Measurements from ENCODE around the gene TSPAN9.

Gene TSPAN9

DNA sequence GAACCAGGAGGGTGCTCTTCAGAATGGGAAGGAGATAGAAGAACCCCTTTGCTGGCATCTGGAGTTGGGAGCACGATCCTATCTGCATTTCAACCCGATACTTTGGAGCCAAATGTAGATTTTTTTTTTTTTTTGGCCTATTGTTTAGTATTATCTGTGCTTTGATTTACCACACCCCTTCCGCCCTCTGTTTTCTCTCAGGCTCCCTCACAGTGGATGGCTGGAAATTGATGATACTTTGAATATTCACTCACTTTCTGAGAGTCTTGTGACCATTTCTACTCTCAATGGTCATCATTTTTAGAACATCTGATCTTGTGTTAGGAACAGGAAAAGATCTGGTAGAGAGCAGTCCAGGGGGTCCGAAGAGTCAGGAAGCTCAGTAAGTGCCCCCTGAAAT, 9.0 kb downstream of the TSPAN9 start:
- H3K27me3 ChIP-seq (ENCODE audit: insufficient read depth, low read length), result peaks cover 7% of the 10 kb centered on the region; the same call in 1 of the 2 replicates
- no peak overlapping the region for H3K9ac ChIP-seq (ENCODE audit: low read length)
- H3K4me2 ChIP-seq (ENCODE audit: low read length), result no peak overlapping the region
- no peaks in the 10 kb centered on the region; the same call in 1 of the 2 replicates for H3K36me3 ChIP-seq (ENCODE audit: insufficient read depth, low read length)
- H3K9me2 ChIP-seq (ENCODE audit: low read depth, low read length), result no peaks in the 10 kb centered on the region
- no peaks in the 10 kb centered on the region for H3F3A ChIP-seq (ENCODE audit: insufficient read depth, low read length)
- TF ChIP-seq CTCF (IDR thresholded peaks at IDR 0.05; ENCODE audit: low read length), result no peak
- no peak for TF ChIP-seq EZH2 (IDR thresholded peaks at IDR 0.05; ENCODE audit: borderline replicate concordance, low read length)
- no peak overlapping the region for H3K4me3 ChIP-seq (ENCODE audit: low read depth, low read length, poor library complexity, severe bottlenecking)
- no peaks in the 10 kb centered on the region for H3K9me3 ChIP-seq (ENCODE audit: low read length)
- H3K4me1 ChIP-seq (ENCODE audit: insufficient read depth, low read length, severe bottlenecking), result no peaks in the 10 kb centered on the region
- H3K79me2 ChIP-seq (ENCODE audit: insufficient read depth, low read length), result no peaks in the 10 kb centered on the region
- no peak overlapping the region for H2AFZ ChIP-seq (ENCODE audit: low read length)
- no peaks in the 10 kb centered on the region for H4K20me1 ChIP-seq (ENCODE audit: insufficient read depth, low read length)
- no peak overlapping the region for H3K27ac ChIP-seq (ENCODE audit: low read depth, low read length, poor library complexity, severe bottlenecking)

DNA sequence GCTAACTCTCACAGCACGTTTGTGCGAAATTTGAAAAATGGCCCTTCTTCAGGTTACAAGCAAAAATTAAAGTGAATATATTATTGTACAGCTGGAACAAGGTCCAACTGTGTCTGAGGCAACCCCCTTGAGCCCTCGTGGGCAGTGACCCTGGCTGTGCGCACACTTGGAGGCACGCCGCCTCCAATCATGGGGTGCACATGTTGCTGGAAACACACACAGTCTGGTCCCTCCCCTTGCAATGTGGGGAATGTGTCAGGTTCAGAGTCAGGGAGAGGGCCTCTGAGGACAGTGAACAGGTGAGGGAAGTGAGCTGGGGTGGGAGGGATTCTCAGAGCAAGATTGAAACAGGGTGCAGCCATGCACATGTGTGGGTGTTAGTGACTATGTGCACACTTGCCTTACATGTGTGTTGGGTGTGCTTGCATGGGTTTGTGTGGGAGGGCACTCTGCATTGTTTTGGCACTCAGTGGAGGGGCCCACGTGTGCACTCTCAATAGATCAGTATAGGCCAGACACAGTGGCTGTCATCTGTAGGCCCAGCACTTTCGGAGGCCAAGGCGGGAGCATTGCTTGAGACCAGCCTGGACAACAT, 9.6 kb downstream of the TSPAN9 start:
- Histone ChIP-seq H3K9me3 (ENCODE audit: low read length) (no peaks in the 10 kb centered on the region), H3K27me3 (ENCODE audit: insufficient read depth, low read length) (peaks cover 7% of the 10 kb centered on the region; the same call in 1 of the 2 replicates), H3K79me2 (ENCODE audit: insufficient read depth, low read length) (no peaks in the 10 kb centered on the region), H3F3A (ENCODE audit: insufficient read depth, low read length) (no peaks in the 10 kb centered on the region), H3K36me3 (ENCODE audit: insufficient read depth, low read length) (no peaks in the 10 kb centered on the region; the same call in 1 of the 2 replicates), H2AFZ (ENCODE audit: low read length) (no peak overlapping the region), H4K20me1 (ENCODE audit: insufficient read depth, low read length) (no peaks in the 10 kb centered on the region), H3K27ac (ENCODE audit: low read depth, low read length, poor library complexity, severe bottlenecking) (no peak overlapping the region), H3K9me2 (ENCODE audit: low read depth, low read length) (no peaks in the 10 kb centered on the region), H3K9ac (ENCODE audit: low read length) (no peak overlapping the region), H3K4me2 (ENCODE audit: low read length) (no peak overlapping the region), H3K4me3 (ENCODE audit: low read depth, low read length, poor library complexity, severe bottlenecking) (no peak overlapping the region), H3K4me1 (ENCODE audit: insufficient read depth, low read length, severe bottlenecking) (no peaks in the 10 kb centered on the region)
- TF ChIP-seq EZH2 (IDR thresholded peaks at IDR 0.05; ENCODE audit: borderline replicate concordance, low read length) (no peak), CTCF (IDR thresholded peaks at IDR 0.05; ENCODE audit: low read length) (no peak)

GRCh38 chr12:3087758-3088650, 10.8 kb downstream of the TSPAN9 start:
- Histone ChIP-seq H3K36me3 (ENCODE audit: insufficient read depth, low read length) (no peaks in the 10 kb centered on the region; the same call in 1 of the 2 replicates), H3K4me1 (ENCODE audit: insufficient read depth, low read length, severe bottlenecking) (no peaks in the 10 kb centered on the region), H3K9me2 (ENCODE audit: low read depth, low read length) (no peaks in the 10 kb centered on the region), H3K4me2 (ENCODE audit: low read length) (no peak overlapping the region), H3K9me3 (ENCODE audit: low read length) (no peaks in the 10 kb centered on the region), H3F3A (ENCODE audit: insufficient read depth, low read length) (no peaks in the 10 kb centered on the region), H3K9ac (ENCODE audit: low read length) (no peak overlapping the region), H3K27me3 (ENCODE audit: insufficient read depth, low read length) (peaks cover 7% of the 10 kb centered on the region; the same call in 1 of the 2 replicates), H4K20me1 (ENCODE audit: insufficient read depth, low read length) (no peaks in the 10 kb centered on the region), H3K79me2 (ENCODE audit: insufficient read depth, low read length) (no peaks in the 10 kb centered on the region), H3K27ac (ENCODE audit: low read depth, low read length, poor library complexity, severe bottlenecking) (no peak overlapping the region), H2AFZ (ENCODE audit: low read length) (no peak overlapping the region), H3K4me3 (ENCODE audit: low read depth, low read length, poor library complexity, severe bottlenecking) (no peak overlapping the region)
- TF ChIP-seq CTCF (IDR thresholded peaks at IDR 0.05; ENCODE audit: low read length) (no peak), EZH2 (IDR thresholded peaks at IDR 0.05; ENCODE audit: borderline replicate concordance, low read length) (no peak)

All from OCI-LY1 (cell line).